Ramos (cell line): ENCODE measurements around the gene ID3.

Source experiments
- in situ Hi-C: fragments of 300-500 bp; cut with MboI; formaldehyde crosslinking; loops from one replicate; pipeline ENCODE4 v1.14.3; 2022; ENCODE audit warnings: low sequenced_read_pairs; ENCODE audit not compliant: unreplicated experiment

The ID3 gene

DNA sequence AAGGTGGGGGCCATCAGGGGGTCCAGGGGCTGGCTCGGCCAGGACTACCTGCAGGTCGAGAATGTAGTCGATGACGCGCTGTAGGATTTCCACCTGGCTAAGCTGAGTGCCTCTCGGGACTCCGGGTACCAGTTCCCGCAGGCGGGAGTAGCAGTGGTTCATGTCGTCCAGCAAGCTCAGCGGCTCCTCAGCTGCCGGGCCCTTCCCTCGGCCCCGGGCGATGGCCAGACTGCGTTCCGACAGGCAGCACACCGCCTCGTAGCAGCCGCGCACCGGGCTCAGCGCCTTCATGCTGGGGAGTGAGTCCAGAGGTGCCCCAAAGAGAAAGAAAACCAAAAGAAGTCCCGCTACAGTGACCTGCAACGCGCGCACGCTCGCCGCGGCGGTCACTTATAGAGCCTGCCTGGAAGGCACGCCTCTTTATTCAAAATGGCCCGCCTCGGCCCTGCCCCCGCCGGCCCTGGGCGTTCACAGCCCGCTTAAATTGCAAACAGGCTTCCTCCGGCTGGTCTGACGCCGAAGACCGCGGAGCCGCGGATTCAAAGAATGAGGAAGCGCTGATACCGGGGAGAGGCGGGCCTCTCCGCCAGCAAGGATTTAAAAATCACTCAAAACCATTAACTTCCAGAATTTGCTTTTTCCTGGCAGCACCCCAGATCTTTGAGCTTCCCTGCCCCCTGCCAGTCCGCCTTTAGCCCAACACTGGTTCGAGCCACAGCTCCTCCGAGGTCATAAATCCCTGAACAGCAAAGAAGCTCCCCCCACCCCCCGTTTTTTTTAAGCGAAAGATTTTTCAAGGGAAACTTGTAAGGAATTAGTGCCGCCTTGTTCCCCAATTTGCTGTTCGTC is at the start of gene ID3:
Gene ID3 (minus strand): TSS at position 366 of the 849 bp plus-strand sequence. CDS start 75 bp downstream, at position 291.
- in situ Hi-C loops = loop anchor here (10.0 kb wide), 1 partner anchor 55 kb away; no protein-coding TSS in a partner anchor

DNA sequence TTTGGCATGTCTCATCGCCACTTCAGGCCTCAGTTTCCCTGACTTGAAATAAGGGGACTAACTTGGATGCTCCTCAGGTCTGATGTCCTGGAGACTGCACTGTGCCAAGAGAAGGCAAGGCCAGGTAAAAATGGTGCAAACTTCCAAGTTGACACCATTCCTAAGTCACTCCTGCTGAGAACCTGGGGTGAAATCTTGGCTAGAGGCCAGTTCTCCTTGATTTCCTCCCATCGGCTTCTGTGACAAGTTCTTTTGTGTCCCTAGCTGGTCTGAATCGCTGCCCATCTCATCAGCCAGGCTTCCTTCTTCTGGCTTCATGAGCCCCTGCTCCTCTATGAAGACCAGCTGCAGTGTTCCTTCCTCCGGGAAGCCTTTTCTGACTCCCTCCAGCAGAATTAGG is 48.6 kb upstream of the ID3 start:
- in situ Hi-C loops = loop anchor here (25.0 kb wide), 1 partner anchor 579 kb away; the partner anchor contains the start of gene IFNLR1

DNA sequence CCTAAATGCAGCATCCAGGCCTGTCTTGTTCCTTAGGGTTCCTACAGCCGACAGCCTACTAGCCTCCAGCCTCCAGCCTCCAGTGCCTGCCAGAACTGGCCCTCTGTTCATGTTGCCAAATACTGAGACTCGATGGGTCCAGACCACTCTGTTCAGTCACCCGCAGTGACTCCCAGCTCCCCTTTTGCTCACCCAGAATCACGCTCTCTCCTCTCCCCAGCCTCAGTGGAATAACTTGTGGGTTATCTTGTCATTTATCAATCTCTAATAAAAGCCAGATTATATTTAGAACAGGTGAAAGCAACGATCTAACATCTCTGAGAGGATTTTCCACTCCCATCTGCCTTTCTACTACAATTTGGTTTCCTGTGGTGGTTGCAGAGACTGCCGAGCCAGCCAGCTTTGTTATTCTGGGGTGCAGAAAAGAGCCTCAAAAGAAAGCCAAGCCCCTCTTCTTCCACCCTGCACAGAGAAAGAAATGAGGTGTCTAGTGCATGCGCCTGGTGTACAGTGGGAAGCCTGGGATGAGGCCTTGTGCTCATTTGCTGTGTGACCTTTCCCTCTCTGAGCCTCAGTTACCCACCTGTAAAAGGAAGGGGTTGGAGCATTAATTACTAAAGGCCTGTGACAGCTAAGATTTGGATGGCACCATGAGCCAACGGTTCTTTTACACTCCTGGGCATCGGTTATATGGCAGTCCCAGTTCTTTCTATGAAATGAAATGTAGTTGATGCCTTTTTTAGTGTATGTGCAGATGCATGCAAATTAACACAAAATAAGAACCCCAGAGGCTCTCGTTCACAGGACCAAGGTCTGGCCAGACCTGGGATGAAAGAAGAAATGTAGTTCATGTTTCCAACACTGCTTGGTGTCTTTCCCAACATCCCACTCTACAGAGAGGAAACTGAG is 42.9 kb upstream of the ID3 start:
- in situ Hi-C loops = loop anchor here (25.0 kb wide), 1 partner anchor 585 kb away; the partner anchor contains the start of gene IFNLR1

DNA sequence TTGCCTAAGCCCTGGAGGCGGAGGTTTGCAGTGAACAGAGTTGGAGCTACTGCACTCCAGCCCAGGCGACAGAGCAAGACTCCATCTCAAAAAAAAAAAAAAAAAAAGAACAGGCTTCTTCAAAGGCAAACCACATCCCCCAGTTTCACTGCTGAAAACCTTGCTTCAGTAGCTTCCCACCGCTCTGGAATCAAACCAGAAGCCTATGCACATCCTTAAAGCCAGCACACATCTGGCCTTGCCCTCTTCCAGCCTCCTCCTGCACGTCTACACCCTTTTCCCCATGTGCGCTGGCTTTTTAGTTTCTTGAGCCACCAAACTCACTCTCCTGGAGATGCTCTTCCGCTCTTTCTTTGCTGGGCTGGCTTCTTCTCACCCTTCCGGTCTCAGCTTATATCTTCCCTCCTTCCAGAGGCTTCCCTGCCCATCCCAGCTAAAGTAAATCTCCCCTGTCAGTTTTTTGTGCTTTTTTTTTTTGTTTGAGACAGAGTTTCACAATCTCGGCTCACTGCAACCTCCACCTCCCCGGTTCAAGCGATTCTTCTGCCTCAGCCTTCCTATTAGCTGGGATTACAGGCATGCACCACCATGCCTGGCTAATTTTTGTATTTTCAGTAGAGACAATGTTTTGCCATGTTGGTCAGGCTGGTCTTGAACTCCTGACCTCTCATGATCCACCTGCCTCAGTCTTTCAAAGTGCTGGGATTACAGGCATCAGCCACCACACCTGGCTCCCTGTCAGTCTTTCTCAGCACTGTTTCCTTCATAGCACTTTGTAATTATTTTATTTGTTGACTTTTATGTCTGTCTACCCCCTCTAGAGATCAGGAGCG is 42.0 kb upstream of the ID3 start:
- in situ Hi-C loops = loop anchor here (25.0 kb wide), 1 partner anchor 586 kb away; the partner anchor contains the start of gene IFNLR1

- in situ Hi-C loops = loop anchor here (25.0 kb wide), 1 partner anchor 587 kb away; the partner anchor contains the start of gene IFNLR1
Observed at GRCh38 chr1:23600283-23600682, 41.0 kb upstream of the ID3 start.

DNA sequence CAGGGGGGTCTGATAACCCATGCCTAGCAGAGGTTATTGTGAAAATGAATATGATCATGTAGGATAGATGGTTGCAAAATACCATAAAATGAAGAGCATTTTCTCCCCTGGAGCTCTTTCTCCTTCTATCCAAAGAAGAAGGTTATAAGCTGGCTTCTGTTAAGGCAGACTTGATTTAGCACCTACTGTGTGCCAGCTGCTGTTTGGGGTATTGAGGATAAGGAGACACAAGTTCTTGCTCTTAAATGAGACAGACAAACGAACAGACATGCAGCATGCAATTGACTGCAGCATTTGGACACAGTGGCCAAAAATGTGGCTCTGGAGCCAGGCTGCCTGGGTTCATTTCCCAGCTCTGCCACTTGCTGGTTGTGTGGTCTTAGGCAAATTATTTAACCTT is 39.8 kb upstream of the ID3 start:
- in situ Hi-C loops = no loop called here

GRCh38 chr1:23598424-23598823 is 39.1 kb upstream of the ID3 start:
- in situ Hi-C loops = no loop called here

DNA sequence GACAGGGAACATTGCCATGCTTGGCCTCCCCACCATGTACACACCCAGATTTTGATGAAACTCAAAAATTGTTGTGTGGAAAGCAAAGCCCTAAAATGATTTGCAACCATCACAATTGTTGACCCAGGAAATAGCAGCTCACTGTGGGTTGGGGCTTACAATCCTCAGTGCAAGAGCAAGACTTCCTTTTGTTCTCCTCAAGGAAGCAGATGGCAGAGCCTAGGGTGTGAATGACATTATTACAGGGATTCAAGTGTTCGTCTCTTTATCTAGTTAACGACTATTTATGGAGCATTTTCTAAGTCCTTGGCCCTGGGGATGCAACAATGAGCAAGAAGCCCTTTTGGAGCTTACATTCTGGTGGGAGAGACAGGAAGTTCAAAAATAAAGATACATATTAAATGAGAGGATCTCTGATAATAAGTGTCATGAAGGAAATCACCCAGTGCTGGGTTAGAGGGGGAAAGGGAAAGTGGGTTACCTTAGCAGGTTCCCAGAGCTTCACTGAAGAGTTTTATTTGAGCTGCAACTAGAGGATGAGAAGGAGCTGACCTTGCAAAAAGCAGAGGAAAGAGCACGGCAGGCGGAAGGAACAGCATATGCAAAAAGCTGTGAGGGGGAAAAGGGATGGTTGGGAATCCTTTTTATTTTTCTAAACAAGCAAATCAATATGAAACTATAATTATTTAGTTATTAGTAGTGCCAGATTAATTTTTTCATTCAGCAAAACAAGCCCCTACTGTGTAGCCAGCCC is 38.5 kb upstream of the ID3 start:
- in situ Hi-C loops = no loop called here

DNA sequence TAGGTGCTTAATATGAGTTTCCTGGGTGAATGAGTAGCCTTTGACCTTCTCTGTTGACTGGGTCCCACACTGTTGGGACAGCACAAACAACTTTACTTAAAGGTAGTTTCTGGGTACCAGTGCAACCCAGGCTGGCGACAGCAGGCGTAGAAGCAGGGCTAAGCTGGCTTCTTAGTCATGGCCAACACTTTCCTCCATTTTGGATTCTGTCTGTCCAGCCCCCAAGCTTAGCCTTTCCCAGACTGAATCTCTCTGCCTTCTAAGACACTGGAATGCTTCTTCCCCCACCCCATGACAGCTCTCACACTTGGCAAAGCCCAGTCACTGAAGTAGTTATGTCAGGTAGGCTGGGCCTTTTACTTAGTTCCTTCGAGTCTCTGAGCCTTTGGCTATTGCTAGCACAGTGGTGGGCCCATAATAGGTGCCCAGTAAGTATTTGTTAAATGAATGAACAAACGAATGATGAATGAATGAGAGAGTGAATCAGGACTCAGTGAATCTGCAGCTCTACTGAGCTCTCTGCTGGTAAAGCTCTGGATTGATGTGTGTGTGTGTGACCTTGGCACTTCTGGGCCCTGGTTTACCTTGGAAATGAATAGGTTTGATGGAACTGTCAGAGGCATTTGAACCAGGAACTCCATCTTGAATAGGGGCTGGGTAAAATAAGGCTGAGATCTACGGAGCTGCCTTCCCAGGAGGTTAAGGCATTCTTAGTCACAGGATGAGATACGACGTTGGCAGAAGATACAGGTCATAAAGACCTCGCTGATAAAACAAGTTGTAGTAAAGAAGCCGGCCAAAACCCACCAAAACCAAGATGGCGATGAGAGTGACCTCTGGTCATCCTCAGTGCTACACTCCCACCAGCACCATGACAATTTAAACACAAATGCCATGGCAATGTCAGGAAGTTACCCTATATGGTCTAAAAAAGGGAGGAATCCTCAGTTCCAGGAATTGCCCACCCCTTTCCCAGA is 37.4 kb upstream of the ID3 start:
- in situ Hi-C loops = no loop called here

GRCh38 chr1:23594927-23595353 is 35.6 kb upstream of the ID3 start:
- in situ Hi-C loops = no loop called here

- in situ Hi-C loops = no loop called here
Observed at GRCh38 chr1:23594149-23594907, 35.0 kb upstream of the ID3 start.

DNA sequence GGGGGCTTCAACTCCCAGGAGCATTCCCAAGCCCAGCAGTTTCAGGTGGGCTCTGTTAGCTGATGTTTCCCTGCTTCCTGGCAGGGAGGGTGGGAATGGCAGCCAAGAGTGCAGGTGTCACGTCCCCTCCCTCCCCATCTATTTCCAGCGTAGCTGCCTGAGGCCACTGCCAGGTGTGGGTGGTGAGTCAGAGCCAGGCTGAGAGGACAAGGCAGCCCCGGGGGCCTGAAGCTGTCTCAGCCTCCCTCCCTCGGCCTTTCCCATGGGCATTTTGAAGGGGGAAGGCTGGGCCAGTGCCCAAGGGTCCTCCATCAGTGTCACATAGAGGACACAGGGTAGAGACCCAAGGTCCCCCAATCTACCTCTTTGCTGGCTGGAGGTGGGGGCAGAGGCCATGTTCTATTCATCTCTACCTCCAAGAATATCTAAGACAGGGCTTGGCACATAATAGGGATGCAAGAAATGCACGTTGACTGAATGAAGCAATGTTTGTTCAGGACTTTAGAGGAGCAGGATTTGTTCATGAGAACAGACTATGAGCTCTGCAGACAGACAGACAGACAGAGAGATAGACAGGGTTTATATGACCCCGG is 34.4 kb upstream of the ID3 start:
- in situ Hi-C loops = no loop called here

GRCh38 chr1:23593042-23593521 is 33.8 kb upstream of the ID3 start:
- in situ Hi-C loops = no loop called here

GRCh38 chr1:23592209-23592892 is 33.0 kb upstream of the ID3 start:
- in situ Hi-C loops = no loop called here

DNA sequence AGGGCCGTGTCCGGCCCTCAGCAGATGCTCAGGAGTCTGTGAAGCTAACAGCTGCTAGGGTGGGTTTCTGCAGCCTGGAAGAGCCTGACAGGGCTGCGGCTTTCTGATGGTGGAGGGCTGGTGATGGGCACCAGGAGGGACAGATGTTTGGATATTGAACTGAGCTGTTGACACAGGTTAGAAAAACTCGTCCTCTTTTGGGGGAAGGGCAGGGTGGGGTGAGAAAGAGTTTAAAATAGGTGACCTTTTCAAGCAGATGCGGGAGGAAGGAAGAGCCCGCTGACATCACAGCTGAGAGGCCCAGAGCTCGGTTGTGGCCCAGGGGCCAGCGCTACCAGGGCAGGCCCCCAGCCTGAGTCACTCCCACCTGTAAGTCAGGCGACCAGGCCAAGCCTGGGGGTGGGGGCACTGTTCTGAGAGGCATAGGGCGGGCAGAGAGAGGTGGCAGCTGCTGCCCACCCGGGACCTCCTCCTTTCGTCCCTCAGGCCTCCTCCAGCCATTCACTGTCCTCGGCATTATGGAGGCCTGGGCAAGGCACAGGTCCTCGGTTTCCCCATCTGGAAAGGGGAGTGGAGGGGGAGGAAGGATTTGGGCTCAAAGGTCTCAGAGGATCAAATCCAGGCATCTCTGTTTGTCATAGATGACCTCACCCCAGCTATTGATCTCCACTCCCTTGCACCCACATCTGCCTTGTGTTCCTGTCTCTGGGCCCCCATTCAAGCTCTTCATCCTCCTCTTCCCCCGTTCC is 32.3 kb upstream of the ID3 start:
- in situ Hi-C loops = no loop called here
